ENCODE measurements around the gene STK16.

STK16 gene

DNA sequence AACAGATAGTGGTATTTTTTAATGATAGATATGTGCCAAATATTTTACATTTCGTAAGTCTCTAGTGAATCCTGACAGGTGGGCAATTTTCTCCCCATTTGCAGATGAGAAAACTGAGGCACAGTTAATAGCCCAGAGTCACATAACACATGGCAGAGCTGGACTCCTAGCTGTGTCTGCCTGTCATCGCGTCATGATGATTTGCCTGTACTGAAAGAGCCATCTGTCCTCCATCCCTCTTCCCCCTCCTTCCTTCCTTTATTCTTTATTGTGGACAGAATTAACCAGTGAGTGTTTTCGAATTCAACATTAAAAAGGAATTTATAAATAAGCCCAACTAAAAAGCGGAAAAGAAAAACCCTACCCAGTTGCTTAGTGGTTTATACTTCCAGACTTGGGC lies 37.1 kb downstream of the STK16 start:
- peaks cover 0 to 2% (median 0%) of the 10 kb centered on the region in 3 experiments for H3K27me3 ChIP-seq (ENCODE audit: control insufficient read depth in 3 of 3, insufficient read depth in 3 of 3, low read depth in 1 of 3, low read length in 3 of 3)
- no peak overlapping the region for H3K27ac ChIP-seq (replicated peaks; ENCODE audit: low read length)
- H2AFZ ChIP-seq (ENCODE audit: low read length), result no peak overlapping the region
- no peak for DNase-seq (ENCODE audit: low spot score)
- no peak overlapping the region for H3K4ac ChIP-seq (ENCODE audit: low read length)
- no peak overlapping the region for H4K91ac ChIP-seq (ENCODE audit: low read depth, low read length, poor library complexity)
- H3K9me3 ChIP-seq (replicated peaks in 1 of 2; ENCODE audit: control insufficient read depth in 2 of 2, insufficient read depth in 1 of 2, low read depth in 1 of 2, low read length in 2 of 2), result no peaks in the 10 kb centered on the region
- no CpG with 5 or more reads among the region's 5 CpGs for WGBS, 2 donors (ENCODE audit: extremely low coverage in 2 of 2, insufficient read length in 2 of 2, insufficient replicate concordance in 1 of 2)
- peaks cover 20 to 39% of the 10 kb centered on the region in 2 donors for H3K36me3 ChIP-seq (replicated peaks in 1 of 2; ENCODE audit: control insufficient read depth in 2 of 2, insufficient read depth in 2 of 2, low read length in 2 of 2)
- H2BK5ac ChIP-seq (ENCODE audit: low read length), result no peak overlapping the region
- H2AK5ac ChIP-seq (ENCODE audit: low read depth, low read length), result no peak overlapping the region
- H3K4me1 ChIP-seq (ENCODE audit: control insufficient read depth in 2 of 2, insufficient read depth in 1 of 2, low read depth in 1 of 2, low read length in 2 of 2), result peaks cover 21 to 25% of the 10 kb centered on the region in 2 donors
- no peak overlapping the region for H3K4me3 ChIP-seq (ENCODE audit: low read length in 2 of 2)
- H2BK12ac ChIP-seq (ENCODE audit: low read length), result no peak overlapping the region
- H3K79me1 ChIP-seq (ENCODE audit: low read depth, low read length), result peaks cover 7% of the 10 kb centered on the region
- no peak overlapping the region for H3K4me2 ChIP-seq (ENCODE audit: insufficient read depth, low read length, poor library complexity, severe bottlenecking)
- no peak overlapping the region for H2BK15ac ChIP-seq (ENCODE audit: low read length)
- no peak overlapping the region for H2BK120ac ChIP-seq (ENCODE audit: low read depth, low read length)
- H3K14ac ChIP-seq (ENCODE audit: low read length), result no peak overlapping the region
- no peak overlapping the region for H4K8ac ChIP-seq (ENCODE audit: low read depth, low read length)
- no peak overlapping the region for H3K23ac ChIP-seq (ENCODE audit: low read depth, low read length, poor library complexity)
- no peak overlapping the region for H3K18ac ChIP-seq (ENCODE audit: low read length)
- no peak overlapping the region for H3K9ac ChIP-seq (ENCODE audit: low read depth, low read length, poor library complexity)

- no peak overlapping the region for H3K18ac ChIP-seq (ENCODE audit: low read length)
- no peak overlapping the region for H4K91ac ChIP-seq (ENCODE audit: low read depth, low read length, poor library complexity)
- H3K36me3 ChIP-seq (replicated peaks in 1 of 2; ENCODE audit: control insufficient read depth in 2 of 2, insufficient read depth in 2 of 2, low read length in 2 of 2), result peaks cover 20 to 39% of the 10 kb centered on the region in 2 donors
- no peak overlapping the region for H3K14ac ChIP-seq (ENCODE audit: low read length)
- H3K27ac ChIP-seq (replicated peaks; ENCODE audit: low read length), result no peak overlapping the region
- H3K9ac ChIP-seq (ENCODE audit: low read depth, low read length, poor library complexity), result no peak overlapping the region
- no peak overlapping the region for H3K4ac ChIP-seq (ENCODE audit: low read length)
- no peak overlapping the region for H3K23ac ChIP-seq (ENCODE audit: low read depth, low read length, poor library complexity)
- no peak for DNase-seq (ENCODE audit: low spot score)
- H2BK15ac ChIP-seq (ENCODE audit: low read length), result no peak overlapping the region
- H3K4me3 ChIP-seq (ENCODE audit: low read length in 2 of 2), result no peak overlapping the region
- no peak overlapping the region for H4K8ac ChIP-seq (ENCODE audit: low read depth, low read length)
- H2AFZ ChIP-seq (ENCODE audit: low read length), result no peak overlapping the region
- no peaks in the 10 kb centered on the region for H3K27me3 ChIP-seq (ENCODE audit: control insufficient read depth in 3 of 3, insufficient read depth in 3 of 3, low read depth in 1 of 3, low read length in 3 of 3)
- H3K9me3 ChIP-seq (replicated peaks in 1 of 2; ENCODE audit: control insufficient read depth in 2 of 2, insufficient read depth in 1 of 2, low read depth in 1 of 2, low read length in 2 of 2), result no peaks in the 10 kb centered on the region
- peaks cover 18 to 19% of the 10 kb centered on the region in 2 donors for H3K4me1 ChIP-seq (ENCODE audit: control insufficient read depth in 2 of 2, insufficient read depth in 1 of 2, low read depth in 1 of 2, low read length in 2 of 2)
- no peak overlapping the region for H2AK5ac ChIP-seq (ENCODE audit: low read depth, low read length)
- no CpG with 5 or more reads among the region's 17 CpGs for WGBS, 2 donors (ENCODE audit: extremely low coverage in 2 of 2, insufficient read length in 2 of 2, insufficient replicate concordance in 1 of 2)
- no peak overlapping the region for H2BK12ac ChIP-seq (ENCODE audit: low read length)
- H2BK120ac ChIP-seq (ENCODE audit: low read depth, low read length), result no peak overlapping the region
- peaks cover 7% of the 10 kb centered on the region for H3K79me1 ChIP-seq (ENCODE audit: low read depth, low read length)
- no peak overlapping the region for H2BK5ac ChIP-seq (ENCODE audit: low read length)
- H3K4me2 ChIP-seq (ENCODE audit: insufficient read depth, low read length, poor library complexity, severe bottlenecking), result no peak overlapping the region
These were observed 37.8 kb downstream of the STK16 start for GRCh38 chr2:219282943-219283581.

DNA sequence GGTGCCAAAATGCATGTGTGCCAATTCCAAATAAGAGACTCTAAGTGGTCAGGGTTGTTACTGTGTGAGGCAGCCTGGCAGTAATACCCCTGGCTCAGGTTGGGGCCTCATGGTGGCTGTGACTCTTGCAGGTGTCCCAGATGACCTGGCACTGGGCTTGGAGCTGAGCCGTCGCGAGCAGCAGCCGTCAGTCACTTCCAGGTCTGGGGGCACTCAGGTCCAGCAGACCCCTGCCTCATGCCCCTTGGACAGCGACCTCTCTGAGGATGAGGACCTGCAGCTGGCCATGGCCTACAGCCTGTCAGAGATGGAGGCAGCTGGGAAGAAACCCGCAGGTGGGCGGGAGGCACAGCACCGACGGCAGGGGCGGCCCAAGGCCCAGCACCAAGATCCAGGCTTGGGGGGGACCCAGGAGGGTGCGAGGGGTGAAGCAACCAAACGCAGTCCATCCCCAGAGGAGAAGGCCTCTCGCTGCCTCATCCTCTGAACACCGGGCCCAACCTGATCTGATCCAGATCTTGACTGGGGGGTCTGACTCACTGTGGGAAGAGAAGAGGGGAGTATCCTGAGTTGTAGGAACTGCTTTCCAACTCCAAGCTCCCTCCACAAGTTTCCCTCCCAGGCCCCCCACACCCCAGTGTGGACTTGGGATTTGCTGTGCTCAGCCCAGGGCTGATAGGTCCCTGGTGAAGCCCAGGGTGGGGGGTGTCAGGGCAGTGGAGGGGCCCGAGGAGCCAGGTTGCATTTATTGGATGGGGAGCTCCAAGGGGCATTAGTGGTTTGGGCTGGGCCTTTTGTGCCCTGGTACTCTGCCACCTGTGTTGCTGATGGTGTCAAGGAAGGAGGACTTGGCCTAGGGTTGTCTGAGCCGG lies 39.5 kb downstream of the STK16 start:
- Histone ChIP-seq H3K4me2 (ENCODE audit: insufficient read depth, low read length, poor library complexity, severe bottlenecking) (no peak overlapping the region), H2BK12ac (ENCODE audit: low read length) (no peak overlapping the region), H2AK5ac (ENCODE audit: low read depth, low read length) (peak overlapping the region; percentile 99), H3K79me1 (ENCODE audit: low read depth, low read length) (peaks cover 7% of the 10 kb centered on the region), H3K9ac (ENCODE audit: low read depth, low read length, poor library complexity) (no peak overlapping the region), H3K18ac (ENCODE audit: low read length) (no peak overlapping the region), H2BK15ac (ENCODE audit: low read length) (no peak overlapping the region), H2BK120ac (ENCODE audit: low read depth, low read length) (no peak overlapping the region), H3K27me3 (ENCODE audit: control insufficient read depth in 3 of 3, insufficient read depth in 3 of 3, low read depth in 1 of 3, low read length in 3 of 3) (no peaks in the 10 kb centered on the region), H3K4me3 (ENCODE audit: low read length in 2 of 2) (no peak overlapping the region), H4K91ac (ENCODE audit: low read depth, low read length, poor library complexity) (no peak overlapping the region), H3K36me3 (replicated peaks in 1 of 2; ENCODE audit: control insufficient read depth in 2 of 2, insufficient read depth in 2 of 2, low read length in 2 of 2) (peaks cover 20 to 39% of the 10 kb centered on the region in 2 donors), H3K9me3 (replicated peaks in 1 of 2; ENCODE audit: control insufficient read depth in 2 of 2, insufficient read depth in 1 of 2, low read depth in 1 of 2, low read length in 2 of 2) (no peaks in the 10 kb centered on the region), H3K4ac (ENCODE audit: low read length) (no peak overlapping the region), H3K4me1 (ENCODE audit: control insufficient read depth in 2 of 2, insufficient read depth in 1 of 2, low read depth in 1 of 2, low read length in 2 of 2) (peaks cover 10 to 12% of the 10 kb centered on the region in 2 donors), H3K27ac (replicated peaks; ENCODE audit: low read length) (no peak overlapping the region), H2AFZ (ENCODE audit: low read length) (no peak overlapping the region), H3K23ac (ENCODE audit: low read depth, low read length, poor library complexity) (peak overlapping the region; percentile 73), H2BK5ac (ENCODE audit: low read length) (no peak overlapping the region), H4K8ac (ENCODE audit: low read depth, low read length) (peak overlapping the region; percentile 57), H3K14ac (ENCODE audit: low read length) (no peak overlapping the region)
- no CpG with 5 or more reads among the region's 16 CpGs for WGBS, 2 donors (ENCODE audit: extremely low coverage in 2 of 2, insufficient read length in 2 of 2, insufficient replicate concordance in 1 of 2)
- no peak for DNase-seq (ENCODE audit: low spot score)

DNA sequence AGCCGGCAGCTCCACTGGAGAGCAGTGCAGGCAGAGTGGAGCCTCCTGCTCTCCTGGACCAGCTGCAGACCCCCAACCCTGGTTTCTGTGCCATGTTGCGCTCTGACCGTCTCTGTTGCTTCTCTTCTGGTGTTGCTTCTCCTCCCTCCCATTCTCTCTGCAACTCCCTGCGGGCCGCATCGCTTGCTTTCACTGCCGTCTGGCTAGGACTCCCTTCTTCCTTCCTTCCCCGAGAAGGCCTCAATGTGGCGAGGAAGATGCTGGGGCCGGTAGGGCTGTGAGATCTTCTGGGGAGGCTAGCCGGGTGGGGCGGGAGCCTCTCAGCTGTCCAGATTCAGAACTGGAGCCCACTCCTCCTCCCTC lies 40.1 kb downstream of the STK16 start:
- Histone ChIP-seq H3K27me3 (ENCODE audit: control insufficient read depth in 3 of 3, insufficient read depth in 3 of 3, low read depth in 1 of 3, low read length in 3 of 3) (no peaks in the 10 kb centered on the region), H2BK5ac (ENCODE audit: low read length) (no peak overlapping the region), H4K8ac (ENCODE audit: low read depth, low read length) (no peak overlapping the region), H3K4ac (ENCODE audit: low read length) (no peak overlapping the region), H3K27ac (replicated peaks; ENCODE audit: low read length) (no peak overlapping the region), H3K36me3 (replicated peaks in 1 of 2; ENCODE audit: control insufficient read depth in 2 of 2, insufficient read depth in 2 of 2, low read length in 2 of 2) (peaks cover 20 to 39% of the 10 kb centered on the region in 2 donors), H3K4me2 (ENCODE audit: insufficient read depth, low read length, poor library complexity, severe bottlenecking) (no peak overlapping the region), H2BK15ac (ENCODE audit: low read length) (peak overlapping the region; percentile 24), H3K14ac (ENCODE audit: low read length) (no peak overlapping the region), H2BK120ac (ENCODE audit: low read depth, low read length) (no peak overlapping the region), H3K9me3 (replicated peaks in 1 of 2; ENCODE audit: control insufficient read depth in 2 of 2, insufficient read depth in 1 of 2, low read depth in 1 of 2, low read length in 2 of 2) (no peaks in the 10 kb centered on the region), H2AK5ac (ENCODE audit: low read depth, low read length) (peak overlapping the region; percentile 99), H3K4me1 (ENCODE audit: control insufficient read depth in 2 of 2, insufficient read depth in 1 of 2, low read depth in 1 of 2, low read length in 2 of 2) (peaks cover 6 to 7% of the 10 kb centered on the region in 2 donors), H3K9ac (ENCODE audit: low read depth, low read length, poor library complexity) (no peak overlapping the region), H3K4me3 (ENCODE audit: low read length in 2 of 2) (no peak overlapping the region), H3K23ac (ENCODE audit: low read depth, low read length, poor library complexity) (peak overlapping the region; percentile 73), H2AFZ (ENCODE audit: low read length) (no peak overlapping the region), H2BK12ac (ENCODE audit: low read length) (no peak overlapping the region), H4K91ac (ENCODE audit: low read depth, low read length, poor library complexity) (no peak overlapping the region), H3K79me1 (ENCODE audit: low read depth, low read length) (peaks cover 7% of the 10 kb centered on the region), H3K18ac (ENCODE audit: low read length) (peak overlapping the region; percentile 38)
- WGBS, 2 donors (ENCODE audit: extremely low coverage in 2 of 2, insufficient read length in 2 of 2, insufficient replicate concordance in 1 of 2), result no CpG with 5 or more reads among the region's 12 CpGs
- no peak for DNase-seq (ENCODE audit: low spot score)

Measured in neuronal stem cell (in vitro differentiated cells).